ENCODE data around the gene P4HA2. TPM values are rescaled to one million over a fixed set of nuclear protein-coding genes. Genes with fewer than 3 reads are reported as not detected.

P4HA2 gene
- total RNA-seq, 2 experiments from 2014 or later, result not detected

DNA sequence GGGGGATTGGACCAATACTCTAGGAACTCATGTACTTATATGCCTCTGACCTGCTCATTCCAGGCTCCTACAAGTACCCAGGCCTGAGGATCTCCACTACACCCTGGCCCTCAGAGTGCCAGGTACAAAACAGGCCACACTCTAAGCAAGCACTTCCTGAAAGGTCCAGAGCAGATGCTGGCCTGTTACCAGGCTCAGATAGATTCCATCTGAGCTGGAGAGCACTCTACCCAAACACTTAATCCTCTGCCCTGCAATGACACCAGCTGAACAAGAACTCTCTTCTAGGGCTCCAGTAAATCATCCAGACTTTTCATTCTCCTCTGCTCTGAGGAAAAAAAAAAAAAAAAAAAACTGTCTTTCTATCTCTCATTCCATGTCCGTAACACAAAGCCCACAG is 2.9 kb downstream of the P4HA2 start:
- TF ChIP-seq CTCF (IDR thresholded peaks at IDR 0.05), result no peak
- ATAC-seq (ENCODE audit: poor library complexity) (no peak), DNase-seq (no peak)
- H3K27me3 Mint-ChIP-seq, result peaks cover 30% of the 10 kb centered on the region
- intact Hi-C loops (cut with DNase I, micrococcal nuclease), result no loop called here
- no peaks in the 10 kb centered on the region for H3K36me3 ChIP-seq (ENCODE audit: insufficient read depth, low read length)
- no peak overlapping the region for H3K4me3 ChIP-seq (ENCODE audit: low read length)
- H3K27me3 ChIP-seq (ENCODE audit: control insufficient read depth in 1 of 2, insufficient read depth in 2 of 2, low read length in 2 of 2), result peaks cover 9 to 14% of the 10 kb centered on the region in 2 experiments
- ChIA-PET POLR2A (no interaction called here), CTCF (interaction anchor here (0.6 kb wide), 1 partner anchor 415 kb away, joined by 4 read pairs; no protein-coding TSS in a partner anchor)
- H3K4me3 Mint-ChIP-seq, result no peak overlapping the region
- H3K9me3 Mint-ChIP-seq, result no peaks in the 10 kb centered on the region
- H3K36me3 Mint-ChIP-seq (ENCODE audit: low read depth), result no peaks in the 10 kb centered on the region
- H3K27ac ChIP-seq (ENCODE audit: low read depth in 1 of 2, low read length in 2 of 2), result no peak overlapping the region
- H3K27ac Mint-ChIP-seq, result no peak overlapping the region
- H3K4me1 ChIP-seq (ENCODE audit: insufficient read depth, low read length), result peaks cover 12% of the 10 kb centered on the region
- peaks cover 0 to 11% of the 10 kb centered on the region in 2 experiments for H3K9me3 ChIP-seq (ENCODE audit: control insufficient read depth in 1 of 2, insufficient read depth in 1 of 2, low read length in 2 of 2)
- H3K4me1 Mint-ChIP-seq (ENCODE audit: low read depth), result peaks cover 21% of the 10 kb centered on the region

- H3K4me1 ChIP-seq (ENCODE audit: insufficient read depth, low read length), result peaks cover 12% of the 10 kb centered on the region
- H3K4me3 ChIP-seq (ENCODE audit: low read length), result no peak overlapping the region
- H3K4me3 Mint-ChIP-seq, result no peak overlapping the region
- no peak overlapping the region for H3K27ac ChIP-seq (ENCODE audit: low read depth in 1 of 2, low read length in 2 of 2)
- H3K9me3 ChIP-seq (ENCODE audit: control insufficient read depth in 1 of 2, insufficient read depth in 1 of 2, low read length in 2 of 2), result peaks cover 0 to 11% of the 10 kb centered on the region in 2 experiments
- H3K27me3 ChIP-seq (ENCODE audit: control insufficient read depth in 1 of 2, insufficient read depth in 2 of 2, low read length in 2 of 2), result peaks cover 6 to 10% of the 10 kb centered on the region in 2 experiments
- DNase-seq (no peak), ATAC-seq (ENCODE audit: poor library complexity) (no peak)
- no peaks in the 10 kb centered on the region for H3K36me3 ChIP-seq (ENCODE audit: insufficient read depth, low read length)
- H3K36me3 Mint-ChIP-seq (ENCODE audit: low read depth), result no peaks in the 10 kb centered on the region
- no peak overlapping the region for H3K27ac Mint-ChIP-seq
- ChIA-PET POLR2A (no interaction called here), CTCF (no interaction called here)
- TF ChIP-seq CTCF (IDR thresholded peaks at IDR 0.05), result no peak
- intact Hi-C loops (cut with DNase I, micrococcal nuclease), result no loop called here
- no peaks in the 10 kb centered on the region for H3K9me3 Mint-ChIP-seq
- H3K4me1 Mint-ChIP-seq (ENCODE audit: low read depth), result peaks cover 13% of the 10 kb centered on the region
- H3K27me3 Mint-ChIP-seq, result peaks cover 21% of the 10 kb centered on the region
Observed at GRCh38 chr5:132223861-132224260, 3.8 kb downstream of the P4HA2 start.

DNA sequence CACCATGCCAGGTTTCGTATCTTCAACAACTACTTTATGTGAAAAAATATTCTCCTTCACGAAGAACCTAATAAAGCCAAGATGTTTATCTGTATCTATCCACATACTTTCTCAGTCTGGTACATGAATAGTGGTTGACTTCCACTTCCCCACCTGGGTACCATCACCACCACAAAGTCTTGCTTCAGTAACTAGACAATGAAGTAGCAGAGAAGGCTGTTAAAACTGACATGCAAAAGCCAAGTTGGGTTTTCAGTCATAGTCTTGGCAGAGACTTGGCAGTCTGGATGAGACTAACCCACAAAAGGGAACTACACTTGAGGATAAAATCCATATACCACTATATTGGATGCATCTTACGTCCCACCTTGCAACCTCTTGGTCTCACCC is 5.0 kb downstream of the P4HA2 start:
- CTCF ChIA-PET, result no interaction called here
- ATAC-seq (ENCODE audit: poor library complexity), result no peak
- POLR2A ChIA-PET, result no interaction called here

More for the DNA sequence above, 5.0 kb downstream of the P4HA2 start:
- H3K4me3 ChIP-seq (ENCODE audit: low read length), result no peak overlapping the region
- TF ChIP-seq CTCF (IDR thresholded peaks at IDR 0.05), result no peak
- no peaks in the 10 kb centered on the region for H3K36me3 Mint-ChIP-seq (ENCODE audit: low read depth)
- intact Hi-C loops (cut with DNase I, micrococcal nuclease), result no loop called here
- H3K9me3 ChIP-seq (ENCODE audit: control insufficient read depth in 1 of 2, insufficient read depth in 1 of 2, low read length in 2 of 2), result peaks cover 0 to 11% of the 10 kb centered on the region in 2 experiments
- no peaks in the 10 kb centered on the region for H3K27me3 ChIP-seq (ENCODE audit: control insufficient read depth in 1 of 2, insufficient read depth in 2 of 2, low read length in 2 of 2)
- no peak for DNase-seq
- peaks cover 19% of the 10 kb centered on the region for H3K27me3 Mint-ChIP-seq
- H3K4me1 ChIP-seq (ENCODE audit: insufficient read depth, low read length), result peaks cover 8% of the 10 kb centered on the region
- H3K27ac Mint-ChIP-seq, result no peak overlapping the region
- H3K9me3 Mint-ChIP-seq, result no peaks in the 10 kb centered on the region
- H3K27ac ChIP-seq (ENCODE audit: low read depth in 1 of 2, low read length in 2 of 2), result no peak overlapping the region
- no peaks in the 10 kb centered on the region for H3K36me3 ChIP-seq (ENCODE audit: insufficient read depth, low read length)
- no peak overlapping the region for H3K4me3 Mint-ChIP-seq
- peaks cover 11% of the 10 kb centered on the region for H3K4me1 Mint-ChIP-seq (ENCODE audit: low read depth)
